Measurements from ENCODE around the gene FEM1A. TPM values are rescaled to one million over a fixed set of nuclear protein-coding genes. Genes with fewer than 3 reads are reported as not detected.
"Not testable (repeated sequence)": the region's sequence is repeated elsewhere in the genome, so short reads cannot be mapped to it uniquely, and the experiment has no call there.

FEM1A gene
- total RNA-seq, 2 experiments from 2014 or later = 12.3 to 12.7 TPM

- Mint-ChIP-seq H3K4me3 (no peak overlapping the region), H3K27me3 (ENCODE audit: low read depth) (no peaks in the 10 kb centered on the region), H3K9me3 (ENCODE audit: insufficient read depth) (no peaks in the 10 kb centered on the region), H3K4me1 (ENCODE audit: low read depth) (peaks cover 10% of the 10 kb centered on the region), H3K27ac (no peak overlapping the region), H3K36me3 (ENCODE audit: low read depth) (peaks cover 18% of the 10 kb centered on the region)
- DNase-seq (no peak), ATAC-seq (no peak)
- ChIA-PET POLR2A (no interaction called here), CTCF (interaction anchor here (0.9 to 5.3 kb wide), 2 partner anchors 8 to 34 kb away, joined by 4 to 29 read pairs; no protein-coding TSS in a partner anchor)
These were observed 52.1 kb downstream of the FEM1A start for GRCh38 chr19:4843647-4843965.

DNA sequence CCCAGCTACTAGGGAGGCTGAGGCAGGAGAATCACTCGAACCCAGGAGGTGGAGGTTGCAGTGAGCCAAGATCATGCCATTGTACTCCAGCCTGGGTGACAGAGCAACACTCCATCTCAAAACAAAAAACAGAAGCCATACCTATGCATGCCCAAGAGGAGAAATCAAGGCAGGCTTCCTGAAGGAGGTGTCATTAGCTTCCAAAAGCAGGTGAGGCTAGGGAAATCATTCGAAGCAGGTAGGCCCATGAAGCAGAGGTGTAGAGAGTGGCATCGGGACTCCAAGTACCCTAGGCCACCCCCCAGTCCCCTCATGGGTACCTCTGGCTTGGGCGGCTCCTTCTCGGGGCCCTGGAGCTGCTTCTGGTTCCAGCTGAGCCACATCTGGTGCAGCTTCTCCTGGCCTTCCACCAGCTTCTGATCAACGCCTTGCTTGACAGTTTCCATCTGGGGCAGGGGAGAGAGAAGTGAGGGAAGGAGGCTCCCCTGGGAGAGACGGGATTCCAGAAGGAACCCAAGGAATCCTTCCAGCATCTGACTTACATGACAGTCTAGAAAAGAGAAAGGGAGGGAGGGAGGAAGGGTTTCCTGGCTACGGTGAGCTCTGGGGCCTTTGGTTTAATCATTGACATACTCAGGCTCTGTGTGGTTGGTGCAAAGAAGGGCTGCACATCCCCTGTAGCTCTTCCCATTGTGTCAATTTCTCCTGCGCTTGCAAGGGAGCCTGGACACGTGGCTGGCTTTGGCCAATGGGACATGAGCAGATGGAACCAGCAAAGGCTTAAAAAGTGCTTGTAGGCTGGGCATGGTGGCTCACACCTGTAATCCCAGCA, 53.0 kb downstream of the FEM1A start:
- CTCF ChIA-PET = interaction anchor here (5.3 kb wide), 1 partner anchor 35 kb away, joined by 29 read pairs; no protein-coding TSS in a partner anchor
- ATAC-seq (no peak), DNase-seq (no peak)
- H3K9me3 Mint-ChIP-seq (ENCODE audit: insufficient read depth) = no peaks in the 10 kb centered on the region
- peaks cover 10% of the 10 kb centered on the region for H3K4me1 Mint-ChIP-seq (ENCODE audit: low read depth)
- no peaks in the 10 kb centered on the region for H3K27me3 Mint-ChIP-seq (ENCODE audit: low read depth)
- H3K27ac Mint-ChIP-seq = no peak overlapping the region
- H3K36me3 Mint-ChIP-seq (ENCODE audit: low read depth) = peaks cover 12% of the 10 kb centered on the region
- H3K4me3 Mint-ChIP-seq = no peak overlapping the region
- POLR2A ChIA-PET = no interaction called here

DNA sequence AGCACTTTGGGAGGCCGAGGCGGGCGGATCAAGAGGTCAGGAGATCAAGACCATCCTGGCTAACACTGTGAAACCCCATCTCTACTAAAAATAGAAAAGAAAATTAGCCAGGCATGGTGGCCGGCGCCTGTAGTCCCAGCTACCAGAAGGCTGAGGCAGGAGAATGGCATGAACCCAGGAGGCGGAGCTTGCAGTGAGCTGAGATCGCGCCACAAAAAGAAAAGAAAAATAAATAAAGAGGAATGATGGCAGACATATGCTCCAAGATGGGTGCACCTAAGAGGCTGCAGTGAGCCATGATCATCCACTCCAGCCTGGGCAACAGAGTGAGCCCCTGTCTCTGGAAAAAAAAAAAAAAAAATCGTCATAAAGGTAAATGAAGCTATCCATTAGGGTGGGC, 54.4 kb downstream of the FEM1A start:
- CTCF ChIA-PET = interaction anchor here (5.3 kb wide), 1 partner anchor 36 kb away, joined by 29 read pairs; no protein-coding TSS in a partner anchor
- not testable (repeated sequence) for ATAC-seq; H3K4me3 Mint-ChIP-seq; H3K27me3 Mint-ChIP-seq (ENCODE audit: low read depth); H3K9me3 Mint-ChIP-seq (ENCODE audit: insufficient read depth); H3K4me1 Mint-ChIP-seq (ENCODE audit: low read depth); H3K27ac Mint-ChIP-seq; H3K36me3 Mint-ChIP-seq (ENCODE audit: low read depth); DNase-seq
- POLR2A ChIA-PET = interaction anchor here (0.6 kb wide), 1 partner anchor 108 kb away, joined by 3 read pairs; no protein-coding TSS in a partner anchor

DNA sequence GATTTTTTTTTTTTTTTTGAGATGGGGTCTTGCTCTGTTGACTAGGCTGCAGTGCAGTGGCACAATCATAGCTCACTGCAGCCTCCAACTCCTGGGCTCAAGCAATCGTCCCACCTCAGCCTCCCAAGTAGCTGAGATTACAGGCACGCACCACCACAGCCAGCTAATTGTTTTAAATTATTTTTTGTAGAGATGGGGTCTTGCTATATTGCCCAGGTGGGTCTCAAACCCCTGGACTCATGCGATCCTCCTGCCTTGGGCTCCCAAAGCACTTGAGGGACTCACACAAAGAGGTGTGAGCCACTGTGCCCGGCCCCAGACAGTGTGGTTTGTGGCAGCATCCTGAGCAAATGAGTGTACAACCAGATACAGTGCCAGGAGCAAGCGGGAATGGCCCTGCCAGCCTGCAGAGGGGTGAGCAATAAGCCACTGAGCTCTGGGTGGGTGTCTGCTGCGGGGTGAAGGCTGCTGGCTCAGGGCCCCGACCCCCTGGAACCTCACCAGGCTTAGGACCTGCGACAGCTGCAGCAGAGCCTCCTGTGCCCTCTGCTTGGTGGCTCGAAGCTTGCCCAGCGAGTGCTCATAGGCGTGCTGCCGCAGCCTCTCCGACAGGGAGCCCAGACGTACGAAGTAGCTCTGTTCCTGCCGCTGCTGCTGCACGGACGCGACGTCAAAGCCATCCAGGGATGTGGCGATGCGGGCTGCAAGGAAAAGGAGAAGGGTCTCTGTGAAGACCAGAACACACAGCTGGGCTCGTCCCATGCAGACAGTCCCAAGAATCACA, 55.8 kb downstream of the FEM1A start:
- CTCF ChIA-PET = interaction anchor here (1.0 to 11.7 kb wide), 2 partner anchors 35 to 38 kb away, joined by 3 to 167 read pairs; no protein-coding TSS in a partner anchor

DNA sequence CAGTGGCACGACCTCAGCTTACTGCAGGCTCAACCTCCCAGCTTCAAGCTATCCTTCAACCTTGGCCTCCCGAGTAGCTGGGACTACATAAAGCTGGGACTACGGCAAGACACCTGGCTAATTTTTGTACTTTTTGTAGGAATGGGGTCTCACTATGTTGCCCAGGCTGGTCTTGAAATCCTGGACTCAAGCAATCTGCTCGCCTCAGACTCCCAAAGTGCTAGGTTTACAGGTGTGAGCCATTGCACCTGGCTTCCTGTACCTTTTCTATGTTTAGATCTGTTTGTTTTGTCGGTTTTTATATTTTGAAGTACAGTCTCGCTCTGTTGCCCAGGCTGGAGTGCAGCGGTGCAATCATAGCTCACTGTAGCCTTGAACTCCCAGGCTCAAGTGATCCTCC, 57.5 kb downstream of the FEM1A start:
- H3K27ac Mint-ChIP-seq = no peak overlapping the region
- no peaks in the 10 kb centered on the region for H3K27me3 Mint-ChIP-seq (ENCODE audit: low read depth)
- peaks cover 5% of the 10 kb centered on the region for H3K36me3 Mint-ChIP-seq (ENCODE audit: low read depth)
- H3K9me3 Mint-ChIP-seq (ENCODE audit: insufficient read depth) = no peaks in the 10 kb centered on the region
- ATAC-seq (no peak), DNase-seq (no peak)
- POLR2A ChIA-PET = no interaction called here
- CTCF ChIA-PET = interaction anchor here (1.3 to 11.7 kb wide), 2 partner anchors 40 to 63 kb away, joined by 3 to 167 read pairs; no protein-coding TSS in a partner anchor
- peaks cover 2% of the 10 kb centered on the region for H3K4me1 Mint-ChIP-seq (ENCODE audit: low read depth)
- H3K4me3 Mint-ChIP-seq = no peak overlapping the region

More for the DNA sequence above, 55.8 kb downstream of the FEM1A start:
- H3K9me3 Mint-ChIP-seq (ENCODE audit: insufficient read depth) = no peaks in the 10 kb centered on the region
- peaks cover 2% of the 10 kb centered on the region for H3K4me1 Mint-ChIP-seq (ENCODE audit: low read depth)
- no peak for DNase-seq
- no peak overlapping the region for H3K27ac Mint-ChIP-seq
- no peak for ATAC-seq
- no peak overlapping the region for H3K4me3 Mint-ChIP-seq
- no peaks in the 10 kb centered on the region for H3K27me3 Mint-ChIP-seq (ENCODE audit: low read depth)
- H3K36me3 Mint-ChIP-seq (ENCODE audit: low read depth) = peaks cover 5% of the 10 kb centered on the region
- POLR2A ChIA-PET = interaction anchor here (0.7 kb wide), 1 partner anchor 17 kb away, joined by 3 read pairs; no protein-coding TSS in a partner anchor

Small RNAs within 50 kb of the gene (microRNA-seq; reads per million reads assigned to microRNA genes)
- 4.6 reads per million for gene MIR7-3

Other genes with a start within 250 kb of the FEM1A start
- not detected for gene SEMA6B, start 232.1 kb upstream of the FEM1A start, total RNA-seq
- gene TNFAIP8L1, start 152.2 kb upstream of the FEM1A start, total RNA-seq = 10 to 100 TPM; 19.4 to 20.2 TPM
- gene MYDGF, start 121.4 kb upstream of the FEM1A start, total RNA-seq = 10 to 100 TPM; 49.6 to 54.9 TPM
- 100 to 1,000 TPM in 1 of 2 experiments, 10 to 100 TPM in 1; 99.2 to 103 TPM for gene DPP9, start 67.9 kb upstream of the FEM1A start, total RNA-seq
- gene TICAM1, start 40.0 kb downstream of the FEM1A start, total RNA-seq = 10 to 100 TPM; 14.0 to 15.2 TPM
- 10 to 100 TPM; 27.5 to 32.8 TPM for gene PLIN3, start 75.9 kb downstream of the FEM1A start, total RNA-seq
- gene ARRDC5, start 111.2 kb downstream of the FEM1A start, total RNA-seq = under 1 TPM; 0.55 to 0.81 TPM
- gene UHRF1, start 117.8 kb downstream of the FEM1A start, total RNA-seq = 100 to 1,000 TPM; 173 to 180 TPM
- gene KDM4B, start 177.4 kb downstream of the FEM1A start, total RNA-seq = 10 to 100 TPM; 44.9 to 47.0 TPM

Data from activated CD8-positive, alpha-beta T cell treated with anti-CD3 and anti-CD28 coated beads, Interleukin-2, amount 10 ng/mL, durations not matched to agents 7 days and 5 days (primary cell).